Stimulated activated CD4-positive, alpha-beta T cell treated with anti-CD3 and anti-CD28 coated beads, TNF-alpha, amount 100 ng/mL, for 4 hours (primary cell): Measurements from ENCODE around the gene COQ8B.

Source experiments
- DNase-seq, 3 experiments: peaks; one replicate each; pipeline ENCODE4 v3.0.0-alpha.2; 2020; ENCODE audit warnings: low read depth in 3 of 3

COQ8B gene

GRCh38 chr19:40691421-40692211 lies 25.1 kb downstream of the COQ8B start:
- DNase-seq = peak in 1 of 3 experiments; percentile 18

GRCh38 chr19:40690693-40691420 lies 25.8 kb downstream of the COQ8B start:
- DNase-seq = peak; percentile 77 to 84 (median 79)

- DNase-seq = no peak
Observed at GRCh38 chr19:40690050-40690692, 26.5 kb downstream of the COQ8B start, which contains the start of gene NUMBL. Gene NUMBL, minus strand, starts transcription at chr19:40690651. Its CDS starts 168 bp downstream, at chr19:40690483.

- no peak for DNase-seq
Observed at GRCh38 chr19:40689339-40690049, 27.2 kb downstream of the COQ8B start.

GRCh38 chr19:40688987-40689338 lies 27.7 kb downstream of the COQ8B start:
- no peak for DNase-seq

- no peak for DNase-seq
Observed at GRCh38 chr19:40688309-40688708, 28.4 kb downstream of the COQ8B start.

GRCh38 chr19:40687525-40688016 lies 29.1 kb downstream of the COQ8B start:
- DNase-seq = no peak

- no peak for DNase-seq
Observed at GRCh38 chr19:40686882-40687524, 29.7 kb downstream of the COQ8B start.

- no peak for DNase-seq
Observed at GRCh38 chr19:40685563-40685962, 31.1 kb downstream of the COQ8B start.

- DNase-seq = no peak
Observed at GRCh38 chr19:40685016-40685526, 31.6 kb downstream of the COQ8B start.

- DNase-seq = no peak
Observed at GRCh38 chr19:40684280-40684679, 32.4 kb downstream of the COQ8B start.

- no peak for DNase-seq
Observed at GRCh38 chr19:40683437-40683836, 33.2 kb downstream of the COQ8B start.

GRCh38 chr19:40682431-40682964 lies 34.2 kb downstream of the COQ8B start:
- no peak for DNase-seq

GRCh38 chr19:40681039-40681438 lies 35.6 kb downstream of the COQ8B start:
- no peak for DNase-seq

GRCh38 chr19:40677156-40677555 lies 39.5 kb downstream of the COQ8B start:
- no peak for DNase-seq

GRCh38 chr19:40674291-40674690 lies 42.4 kb downstream of the COQ8B start:
- no peak for DNase-seq

- DNase-seq = no peak
Observed at GRCh38 chr19:40673397-40673796, 43.3 kb downstream of the COQ8B start.

GRCh38 chr19:40672573-40673299 lies 44.0 kb downstream of the COQ8B start:
- DNase-seq = no peak

- no peak for DNase-seq
Observed at GRCh38 chr19:40672038-40672437, 44.6 kb downstream of the COQ8B start.

GRCh38 chr19:40671404-40671803 lies 45.3 kb downstream of the COQ8B start:
- no peak for DNase-seq
